Activated B cell treated with CpG ODN at 0.5 μM for 24 hours (primary cell): ENCODE data around the gene AHDC1. TPM values are rescaled to one million over a fixed set of nuclear protein-coding genes. Genes with fewer than 3 reads are reported as not detected.
A peak's percentile ranks its signal among the peaks of the same experiment; 100 is the strongest.

ENCODE experiments used
- ATAC-seq: fragments of 200-7000 bp; cut with Tn5 transposase; one replicate; pipeline ENCODE4 v1.10.0; 2021; ENCODE audit warnings: low read depth, mild to moderate bottlenecking, moderate library complexity
- CTCF ChIA-PET: fragments of 350-600 bp; sonication (Branson Sonifier 250); formaldehyde crosslinking; loops from one replicate; lab custom pipeline; 2021; ENCODE audit warnings: antibody characterized with exemption; lab: Charles Lee
- POLR2A ChIA-PET: fragments of 350-600 bp; sonication (Branson Sonifier 250); formaldehyde crosslinking; loops from one replicate; lab custom pipeline; 2021; ENCODE audit warnings: antibody characterized with exemption; lab: Charles Lee
- DNase-seq: peaks from one replicate; pipeline ENCODE4 v3.0.0; 2022
- H3K27ac Mint-ChIP-seq: one replicate; pipeline ENCODE4 v1.8.0; 2020; ENCODE audit warnings: mixed read lengths
- H3K27me3 Mint-ChIP-seq: one replicate; pipeline ENCODE4 v1.8.0; 2021; ENCODE audit warnings: mixed read lengths
- H3K36me3 Mint-ChIP-seq: one replicate; pipeline ENCODE4 v1.8.0; 2021; ENCODE audit warnings: low read depth, mixed read lengths
- H3K4me1 Mint-ChIP-seq: one replicate; pipeline ENCODE4 v1.8.0; 2021; ENCODE audit warnings: mixed read lengths
- H3K4me3 Mint-ChIP-seq: one replicate; pipeline ENCODE4 v1.8.0; 2020; ENCODE audit warnings: mild to moderate bottlenecking, mixed read lengths
- H3K9me3 Mint-ChIP-seq: one replicate; pipeline ENCODE4 v1.8.0; 2020; ENCODE audit warnings: mixed read lengths
- intact Hi-C: fragments of 100-400 bp; cut with micrococcal nuclease; formaldehyde crosslinking; loops from one replicate; pipeline ENCODE4 v1.15.1; 2024
- total RNA-seq: library from RNA; stranded (reverse); gene quantifications from 2 replicates; pipeline ENCODE4 v1.2.3, GENCODE V29; 2022
- TF ChIP-seq, protein P1 (sequence below): fragments of 200-600 bp; IDR thresholded peaks from one replicate; pipeline ENCODE4 v1.8.0; 2022; ENCODE audit warnings: antibody characterized with exemption, mild to moderate bottlenecking

The AHDC1 gene
- total RNA-seq, 1 donor from 2014 or later, result 22.4 TPM

DNA sequence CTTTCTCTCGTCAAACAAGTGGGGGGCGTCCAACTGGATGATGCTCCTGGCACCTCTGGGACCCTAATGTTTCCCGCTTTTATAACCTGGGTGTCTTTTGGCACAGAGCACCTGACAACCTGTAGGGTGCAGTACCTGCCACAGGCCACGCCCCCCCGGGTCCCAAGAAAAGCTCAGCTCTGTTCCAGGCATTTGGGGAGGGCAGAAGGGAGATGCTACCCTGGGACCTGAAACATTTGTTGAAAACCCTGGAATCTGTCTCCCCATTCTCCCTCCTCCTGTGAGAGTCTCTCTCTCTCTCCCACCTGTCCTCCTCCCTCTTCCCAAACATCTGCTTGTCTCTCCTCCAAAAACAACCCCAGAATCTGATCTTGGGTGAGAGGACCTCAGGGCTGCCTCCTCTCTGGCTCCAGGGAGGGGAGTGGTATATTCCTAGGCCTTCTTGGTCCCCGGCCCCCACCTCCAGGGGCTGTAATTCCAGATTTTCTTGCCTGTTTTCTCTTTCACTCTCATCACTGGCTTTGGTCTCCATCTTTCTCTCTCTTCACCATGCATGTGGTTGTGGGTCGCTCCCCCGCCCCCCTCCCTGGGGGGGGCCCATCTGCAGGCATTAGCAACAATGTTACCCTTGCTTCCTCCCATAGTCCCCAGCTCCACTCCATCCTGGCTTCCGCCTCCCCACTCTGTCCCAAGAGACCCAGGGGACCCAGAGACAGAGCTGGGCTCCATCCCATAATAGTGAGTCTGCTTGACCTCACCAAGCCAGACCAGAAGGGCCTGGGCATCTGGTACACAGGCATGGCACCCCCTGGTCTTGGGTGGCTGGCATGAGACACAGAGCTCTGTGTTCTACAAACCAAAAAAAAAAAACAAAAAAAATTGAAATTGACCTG lies 4.1 kb downstream of the AHDC1 start:
- ChIA-PET CTCF (interaction anchor here (0.6 to 6.5 kb wide), 9 partner anchors 9 to 304 kb away, joined by 3 to 60 read pairs (median 3); partner anchors contain the start of gene IFI6), POLR2A (interaction anchor here (0.7 to 2.5 kb wide), 5 partner anchors 29 to 258 kb away, joined by 3 to 9 read pairs (median 4); partner anchors contain the start of gene SYTL1)
- ATAC-seq (no peak), DNase-seq (no peak)
- Mint-ChIP-seq H3K27me3 (no peaks in the 10 kb centered on the region), H3K4me3 (no peak overlapping the region), H3K9me3 (no peaks in the 10 kb centered on the region), H3K36me3 (peaks cover 2% of the 10 kb centered on the region), H3K27ac (peak overlapping the region; percentile 5), H3K4me1 (peaks cover 42% of the 10 kb centered on the region)
- intact Hi-C loops, result no loop called here
- TF ChIP-seq, protein P1, sequence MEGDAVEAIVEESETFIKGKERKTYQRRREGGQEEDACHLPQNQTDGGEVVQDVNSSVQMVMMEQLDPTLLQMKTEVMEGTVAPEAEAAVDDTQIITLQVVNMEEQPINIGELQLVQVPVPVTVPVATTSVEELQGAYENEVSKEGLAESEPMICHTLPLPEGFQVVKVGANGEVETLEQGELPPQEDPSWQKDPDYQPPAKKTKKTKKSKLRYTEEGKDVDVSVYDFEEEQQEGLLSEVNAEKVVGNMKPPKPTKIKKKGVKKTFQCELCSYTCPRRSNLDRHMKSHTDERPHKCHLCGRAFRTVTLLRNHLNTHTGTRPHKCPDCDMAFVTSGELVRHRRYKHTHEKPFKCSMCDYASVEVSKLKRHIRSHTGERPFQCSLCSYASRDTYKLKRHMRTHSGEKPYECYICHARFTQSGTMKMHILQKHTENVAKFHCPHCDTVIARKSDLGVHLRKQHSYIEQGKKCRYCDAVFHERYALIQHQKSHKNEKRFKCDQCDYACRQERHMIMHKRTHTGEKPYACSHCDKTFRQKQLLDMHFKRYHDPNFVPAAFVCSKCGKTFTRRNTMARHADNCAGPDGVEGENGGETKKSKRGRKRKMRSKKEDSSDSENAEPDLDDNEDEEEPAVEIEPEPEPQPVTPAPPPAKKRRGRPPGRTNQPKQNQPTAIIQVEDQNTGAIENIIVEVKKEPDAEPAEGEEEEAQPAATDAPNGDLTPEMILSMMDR, result no peak

DNA sequence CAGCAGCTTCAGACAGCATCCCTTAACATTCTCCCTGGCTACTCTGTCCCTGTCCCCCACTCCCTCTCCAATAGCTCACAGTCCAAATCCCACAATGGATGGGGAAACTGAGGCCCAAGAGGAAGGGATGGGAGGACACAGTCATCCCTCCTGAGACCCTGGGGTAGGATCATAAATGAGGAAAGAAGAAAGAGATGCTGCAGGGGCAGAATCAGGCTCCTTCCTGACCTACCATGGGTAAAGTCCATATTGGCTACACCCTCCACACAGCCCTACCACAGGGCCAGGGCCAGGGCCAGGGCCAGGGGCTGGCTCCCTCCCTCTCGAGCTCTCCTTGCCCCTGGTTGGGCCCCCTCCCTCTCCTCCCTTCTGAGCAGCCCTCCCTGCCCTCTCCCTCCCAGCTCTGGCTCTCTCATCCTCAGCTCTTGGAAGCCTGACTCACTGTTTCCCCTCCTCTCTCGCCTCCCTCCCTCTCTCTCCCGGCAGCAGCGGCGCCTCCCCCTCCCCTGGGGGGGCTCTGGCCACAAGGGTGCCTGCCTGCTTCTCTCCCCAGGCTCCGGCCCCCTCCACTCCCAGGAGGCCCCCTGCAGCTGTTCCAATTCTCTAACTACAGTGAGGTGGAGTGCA lies 4.9 kb downstream of the AHDC1 start:
- peaks cover 2% of the 10 kb centered on the region for H3K36me3 Mint-ChIP-seq
- TF ChIP-seq, protein P1, result no peak
- no peaks in the 10 kb centered on the region for H3K9me3 Mint-ChIP-seq
- peaks cover 42% of the 10 kb centered on the region for H3K4me1 Mint-ChIP-seq
- ChIA-PET CTCF (interaction anchor here (0.7 to 4.4 kb wide), 5 partner anchors 8 to 196 kb away, joined by 3 to 18 read pairs (median 3); no protein-coding TSS in a partner anchor), POLR2A (interaction anchor here (0.6 to 1.6 kb wide), 5 partner anchors 31 to 592 kb away, joined by 3 to 12 read pairs (median 4); partner anchors contain the start of genes SLC9A1 and SYTL1)
- no peaks in the 10 kb centered on the region for H3K27me3 Mint-ChIP-seq
- DNase-seq (no peak), ATAC-seq (no peak)
- no peak overlapping the region for H3K27ac Mint-ChIP-seq
- H3K4me3 Mint-ChIP-seq, result no peak overlapping the region
- intact Hi-C loops, result no loop called here

DNA sequence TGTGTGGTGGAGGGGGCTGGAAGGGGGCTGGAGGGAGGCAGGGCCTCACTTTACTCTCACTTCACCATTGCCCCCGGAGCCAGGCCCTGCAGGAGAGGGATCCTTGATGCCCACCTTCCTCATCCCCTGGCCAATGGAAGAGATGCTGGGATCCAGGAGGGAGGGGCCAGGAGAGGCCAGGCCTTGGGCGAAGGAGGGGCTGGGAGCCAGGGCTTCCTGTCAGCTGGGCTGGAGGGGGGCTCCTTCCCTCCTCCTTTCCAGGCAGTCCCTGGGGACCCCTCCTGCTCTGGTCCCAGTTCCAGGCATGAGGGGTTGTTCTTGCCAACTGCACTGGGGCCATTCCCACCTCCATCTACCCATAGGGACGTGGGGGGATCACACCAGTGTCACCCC lies 5.7 kb downstream of the AHDC1 start:
- CTCF ChIA-PET, result interaction anchor here (0.9 kb wide), 1 partner anchor 41 kb away, joined by 4 read pairs; no protein-coding TSS in a partner anchor
- Mint-ChIP-seq H3K4me1 (peaks cover 40% of the 10 kb centered on the region), H3K9me3 (no peaks in the 10 kb centered on the region), H3K27me3 (no peaks in the 10 kb centered on the region), H3K4me3 (no peak overlapping the region), H3K36me3 (no peaks in the 10 kb centered on the region), H3K27ac (no peak overlapping the region)
- intact Hi-C loops, result no loop called here
- TF ChIP-seq, protein P1, result no peak
- DNase-seq (no peak), ATAC-seq (no peak)
- POLR2A ChIA-PET, result no interaction called here

DNA sequence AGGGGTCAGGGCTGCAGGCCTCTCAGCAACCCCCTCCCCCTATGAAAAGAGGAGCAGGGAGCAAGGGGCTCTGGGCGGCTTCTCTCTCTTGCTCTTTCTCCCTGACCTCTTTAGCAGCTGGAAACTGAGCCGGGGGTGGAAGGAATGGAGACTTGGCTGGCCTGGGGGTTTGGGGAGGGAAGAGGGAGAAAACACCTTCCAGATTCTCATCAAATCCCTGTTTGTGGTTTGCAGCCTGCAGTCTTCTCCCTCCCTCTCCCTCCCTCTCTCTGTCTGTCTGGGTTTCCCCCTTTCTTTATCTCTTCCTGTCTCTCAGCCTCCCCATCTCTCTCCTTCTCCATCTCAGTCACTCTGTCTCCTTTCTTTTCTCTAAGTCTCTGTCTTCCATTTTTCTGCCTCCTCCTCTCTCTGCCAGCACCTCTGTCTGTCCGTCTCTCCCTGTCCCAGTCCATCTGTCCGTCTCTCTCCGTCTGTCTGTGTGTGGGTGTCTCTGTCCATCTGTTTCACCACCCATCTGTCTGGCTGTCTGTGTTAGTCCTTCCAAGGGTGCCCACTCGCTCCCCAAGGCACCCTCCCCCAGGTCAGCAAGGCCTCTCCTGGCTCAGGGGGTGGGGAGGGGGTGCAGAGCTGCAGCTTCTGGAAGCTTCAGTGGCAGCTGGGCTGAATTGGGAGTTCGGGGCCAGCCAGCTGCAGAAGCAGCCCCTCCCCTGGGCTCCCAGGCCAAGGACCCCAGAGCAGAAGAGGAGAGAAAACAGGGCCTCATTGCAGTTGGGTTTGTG lies 6.2 kb downstream of the AHDC1 start:
- H3K36me3 Mint-ChIP-seq, result no peaks in the 10 kb centered on the region
- POLR2A ChIA-PET, result no interaction called here
- TF ChIP-seq, protein P1, result no peak
- DNase-seq, result no peak
- CTCF ChIA-PET, result interaction anchor here (1.8 kb wide), 1 partner anchor 41 kb away, joined by 5 read pairs; no protein-coding TSS in a partner anchor
- H3K9me3 Mint-ChIP-seq, result no peaks in the 10 kb centered on the region
- no peak overlapping the region for H3K27ac Mint-ChIP-seq
- intact Hi-C loops, result no loop called here
- peaks cover 40% of the 10 kb centered on the region for H3K4me1 Mint-ChIP-seq
- no peak for ATAC-seq
- H3K27me3 Mint-ChIP-seq, result no peaks in the 10 kb centered on the region
- no peak overlapping the region for H3K4me3 Mint-ChIP-seq
